GM12878 (cell line): ENCODE data around the gene TYW1B. TPM values are rescaled to one million over a fixed set of nuclear protein-coding genes. Genes with fewer than 3 reads are reported as not detected.
"Not testable (repeated sequence)": the region's sequence is repeated elsewhere in the genome, so short reads cannot be mapped to it uniquely, and the experiment has no call there.

Experiments
- ATAC-seq: fragments of 200-7000 bp; cut with Tn5 transposase; 3 replicates; pipeline ENCODE4 v1.9.1; 2020; ENCODE audit warnings: mild to moderate bottlenecking, moderate library complexity
- BruUV-seq: library from RNA; stranded (reverse); fragments of 400-500 nt; replicated peaks from 2 replicates; lab custom pipeline; 2021; lab: Mats Ljungman, UMichigan
- CTCF ChIA-PET: fragments of 300-600 bp; sonication (Branson Sonifier 250); formaldehyde crosslinking; extraction: SDS; loops from one replicate; lab custom pipeline; 2021; ENCODE audit warnings: inconsistent platforms; lab: Yijun Ruan, JAX
- POLR2A ChIA-PET: fragments of 350-600 bp; formaldehyde crosslinking; extraction: SDS; loops from one replicate; lab custom pipeline; 2021; ENCODE audit warnings: inconsistent platforms; lab: Charles Lee
- RAD21 ChIA-PET: fragments of 300-600 bp; sonication (Branson Sonifier 250); formaldehyde crosslinking; loops from one replicate; lab custom pipeline; 2023; ENCODE audit warnings: antibody characterized with exemption; ENCODE audit not compliant: unreplicated experiment; lab: Charles Lee
- SMC1A ChIA-PET: fragments of 300-600 bp; sonication (Branson Sonifier 250); formaldehyde crosslinking; loops from one replicate; lab custom pipeline; 2023; ENCODE audit not compliant: unreplicated experiment, uncharacterized antibody; lab: Charles Lee
- DNase-seq: peaks from one replicate; pipeline ENCODE4 v3.0.0-alpha.2; 2011; ENCODE audit warnings: low read depth, low spot score
- FAIRE-seq: peaks from 3 replicates; lab custom pipeline; 2011; peaks lifted over from hg19 to GRCh38; lab: Jason Lieb, UNC
- H2AFZ ChIP-seq: 2 replicates; pipeline ENCODE4 v1.6.0; 2011; ENCODE audit warnings: low read depth, low read length, control low read depth; ENCODE audit not compliant: control insufficient read depth
- H3K27ac ChIP-seq: 2 replicates; pipeline ENCODE4 v1.5.1; 2011; ENCODE audit warnings: control low read depth; ENCODE audit not compliant: control insufficient read depth, insufficient read depth
- H3K27me3 ChIP-seq, 2 experiments: replicated peaks in 1 of 2; 2 replicates each; pipeline versions ENCODE4 v1.6.0 to v1.6.1; 2011; ENCODE audit warnings: low read length in 1 of 2; ENCODE audit not compliant: control insufficient read depth in 2 of 2, insufficient read depth in 2 of 2
- H3K36me3 ChIP-seq, 2 experiments: 2 replicates each; pipeline ENCODE4 v1.5.1; 2011; ENCODE audit warnings: low read length in 1 of 2; ENCODE audit not compliant: control insufficient read depth in 2 of 2, insufficient read depth in 2 of 2
- H3K4me1 ChIP-seq: 2 replicates; pipeline ENCODE4 v1.6.1; 2011; ENCODE audit warnings: mild to moderate bottlenecking, low read length, moderate library complexity, mixed read lengths; ENCODE audit not compliant: control insufficient read depth, insufficient read depth
- H3K4me2 ChIP-seq: 2 replicates; pipeline ENCODE4 v1.6.0; 2011; ENCODE audit warnings: control low read depth; ENCODE audit not compliant: control insufficient read depth, insufficient read depth
- H3K4me3 ChIP-seq: fragments of 200-600 bp; sonication (generic); 2 replicates; pipeline ENCODE4 v1.5.1; 2016
- H3K79me2 ChIP-seq: 2 replicates; pipeline ENCODE4 v1.6.0; 2011; ENCODE audit warnings: low read length; ENCODE audit not compliant: control insufficient read depth, insufficient read depth
- H3K9ac ChIP-seq: 2 replicates; pipeline ENCODE4 v1.8.0; 2011; ENCODE audit warnings: low read length, control low read depth, mixed read lengths; ENCODE audit not compliant: control insufficient read depth, insufficient read depth
- H3K9me3 ChIP-seq: replicated peaks from 3 replicates; pipeline ENCODE4 v1.5.1; 2011; ENCODE audit warnings: mild to moderate bottlenecking, low read length; ENCODE audit not compliant: control insufficient read depth, insufficient read depth
- H4K20me1 ChIP-seq: 2 replicates; pipeline ENCODE4 v1.6.0; 2011; ENCODE audit not compliant: control insufficient read depth, insufficient read depth
- CBX5 ChIP-seq: sonication (generic); IDR thresholded peaks from 2 replicates; pipeline ENCODE4 v1.6.1; 2016; ENCODE audit warnings: low read depth, moderate library complexity, mild to moderate bottlenecking, inconsistent platforms
- WGBS: methylation state at CpG from one replicate; pipeline ENCODE4 v1.1.6; 2016; ENCODE audit warnings: low lambda C conversion rate; ENCODE audit not compliant: insufficient replicate concordance, insufficient coverage; ENCODE audit errors: missing lambda C conversion rate; 5-methylcytosine and 5-hydroxymethylcytosine counted together
- in situ Hi-C: fragments of 300-500 bp; cut with MboI; formaldehyde crosslinking; loops from 9 replicates; pipeline ENCODE4 v1.14.3; 2018; ENCODE audit warnings: mixed read lengths
- intact Hi-C: fragments of 100-400 bp; cut with micrococcal nuclease; formaldehyde crosslinking; loops from one replicate; pipeline ENCODE4 v1.14.2; 2022; ENCODE audit not compliant: unreplicated experiment
- polyA plus RNA-seq, 11 experiments: library from polyadenylated mRNA; depleted of rRNA in 4 of 11; unstranded in 6 of 11; stranded (reverse) in 5 of 11; fragments of >200 nt; fragmentation: Nextera tagmentation in 4 of 11; fragmentation: Illumina TruSeq in 1 of 11; extraction: Ambion mirVana in 4 of 11; extraction: Trizol in 1 of 11; gene quantifications; 1 replicate in 1 of 11; 2 replicates in 10 of 11; pipeline versions ENCODE4 v1.2.1 to v1.2.3, GENCODE V29; 2011 to 2016; ENCODE audit warnings: inconsistent platforms in 2 of 11, missing spikeins in 2 of 11, low read depth in 1 of 11
- total RNA-seq, 4 experiments: library from RNA; depleted of rRNA in 3 of 4; stranded (reverse); fragments of >200 nt in 3 of 4; fragmentation: Illumina TruSeq in 1 of 4; extraction: Trizol in 1 of 4; gene quantifications; 2 replicates each; pipeline versions ENCODE4 v1.2.1 to v1.2.3, GENCODE V29; 2013 to 2021

Gene TYW1B
- total and polyA plus RNA-seq, 10 of the 15 experiments (the other 5 are each of a cell fraction or from before 2014, with no cell fraction given), result 3.5 to 6.6 (median 5.3) TPM

DNA sequence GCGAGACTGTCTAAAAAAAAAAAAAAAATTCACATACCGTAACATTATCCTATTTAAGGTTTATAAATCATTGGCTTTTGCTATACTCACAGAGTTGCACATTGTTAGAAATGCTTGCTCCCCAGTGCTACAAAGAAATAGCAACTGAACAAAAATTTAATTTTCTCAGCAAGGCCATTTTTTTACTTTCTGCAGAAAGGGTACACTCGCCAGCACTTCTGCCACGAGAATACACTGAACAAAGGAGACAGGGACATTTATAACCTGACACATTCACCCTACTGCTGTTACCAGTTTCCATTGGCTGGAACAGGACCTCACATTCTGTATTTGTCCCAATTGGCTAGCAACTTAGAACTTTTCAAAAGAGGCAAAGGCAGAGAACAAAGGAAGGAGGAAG lies 92.1 kb downstream of the TYW1B start:
- POLR2A ChIA-PET, H3K27ac ChIP-seq, FAIRE-seq, BruUV-seq, H3K36me3 ChIP-seq, H2AFZ ChIP-seq, H4K20me1 ChIP-seq, H3K4me2 ChIP-seq, H3K27me3 ChIP-seq, CTCF ChIA-PET, H3K4me1 ChIP-seq, intact Hi-C loops, H3K9ac ChIP-seq, H3K79me2 ChIP-seq, SMC1A ChIA-PET, RAD21 ChIA-PET, DNase-seq, H3K9me3 ChIP-seq, ATAC-seq, H3K4me3 ChIP-seq, in situ Hi-C loops: not testable (repeated sequence)
- peak; percentile 95 for TF ChIP-seq CBX5
- WGBS, result 82% methylated on average over 3 of the region's 4 CpGs

DNA sequence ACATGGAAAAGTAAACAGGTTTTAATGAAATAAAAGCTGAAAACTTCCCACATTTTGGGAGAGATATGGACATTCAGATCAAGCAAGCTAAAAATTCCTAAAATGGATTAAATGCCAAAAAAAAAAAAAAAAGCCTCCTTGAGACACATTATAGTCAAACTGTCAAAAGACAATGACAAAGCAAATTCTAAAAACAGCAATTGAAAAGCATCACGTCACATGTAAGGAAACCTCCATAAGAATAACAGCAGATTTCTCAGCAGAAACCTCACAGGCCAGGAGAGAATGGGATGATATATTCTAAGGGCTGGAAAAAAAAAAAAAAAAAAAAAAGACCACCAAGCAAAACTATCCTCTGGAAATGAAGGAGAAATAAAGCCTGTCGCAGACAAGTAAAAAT lies 97.2 kb downstream of the TYW1B start:
- WGBS, result 100% methylated on average over 2 of the region's 2 CpGs
- H3K4me2 ChIP-seq, H4K20me1 ChIP-seq, RAD21 ChIA-PET, H3K4me3 ChIP-seq, H3K4me1 ChIP-seq, H3K9ac ChIP-seq, H3K9me3 ChIP-seq, H2AFZ ChIP-seq, ATAC-seq, H3K27me3 ChIP-seq, H3K27ac ChIP-seq, FAIRE-seq, CTCF ChIA-PET, DNase-seq, H3K36me3 ChIP-seq, H3K79me2 ChIP-seq, in situ Hi-C loops, BruUV-seq, intact Hi-C loops, SMC1A ChIA-PET: not testable (repeated sequence)
- POLR2A ChIA-PET, result interaction anchor here (0.6 kb wide), 1 partner anchor 99 kb away, joined by 3 read pairs; no protein-coding TSS in a partner anchor

- FAIRE-seq, result not testable (repeated sequence)
Measured at GRCh38 chr7:72730384-72730783, 97.6 kb downstream of the TYW1B start.

GRCh38 chr7:72729130-72729529 lies 98.9 kb downstream of the TYW1B start:
- H3K79me2 ChIP-seq, BruUV-seq, H3K4me3 ChIP-seq, H3K36me3 ChIP-seq, H3K4me1 ChIP-seq, H2AFZ ChIP-seq, H3K9me3 ChIP-seq, POLR2A ChIA-PET, ATAC-seq, FAIRE-seq, H3K9ac ChIP-seq, DNase-seq, in situ Hi-C loops, intact Hi-C loops, H3K27me3 ChIP-seq, RAD21 ChIA-PET, H3K27ac ChIP-seq, H4K20me1 ChIP-seq, H3K4me2 ChIP-seq, CTCF ChIA-PET: not testable (repeated sequence)
- SMC1A ChIA-PET, result interaction anchor here (0.8 kb wide), 1 partner anchor 19 kb away, joined by 3 read pairs; no protein-coding TSS in a partner anchor
- WGBS, result 100% methylated on average over 2 of the region's 2 CpGs

More at GRCh38 chr7:72730384-72730783, 97.6 kb downstream of the TYW1B start:
- POLR2A ChIA-PET, result interaction anchor here (0.6 kb wide), 1 partner anchor 99 kb away, joined by 3 read pairs; no protein-coding TSS in a partner anchor
- RAD21 ChIA-PET, H3K4me2 ChIP-seq, H4K20me1 ChIP-seq, in situ Hi-C loops, BruUV-seq, H2AFZ ChIP-seq, H3K9me3 ChIP-seq, intact Hi-C loops, SMC1A ChIA-PET, H3K79me2 ChIP-seq, H3K4me3 ChIP-seq, H3K9ac ChIP-seq, H3K27ac ChIP-seq, H3K27me3 ChIP-seq, CTCF ChIA-PET, H3K36me3 ChIP-seq, H3K4me1 ChIP-seq, DNase-seq, ATAC-seq: not testable (repeated sequence)
- 97% methylated on average over 2 of the region's 2 CpGs for whole genome bisulfite sequencing
